ENCODE measurements around the gene ZFTA. TPM values are rescaled to one million over a fixed set of nuclear protein-coding genes. Genes with fewer than 3 reads are reported as not detected.

The ZFTA gene
- total and polyA plus RNA-seq, 5 donors from 2014 or later = 0.07 to 2.2 (median 0.10) TPM; not detected in 1

DNA sequence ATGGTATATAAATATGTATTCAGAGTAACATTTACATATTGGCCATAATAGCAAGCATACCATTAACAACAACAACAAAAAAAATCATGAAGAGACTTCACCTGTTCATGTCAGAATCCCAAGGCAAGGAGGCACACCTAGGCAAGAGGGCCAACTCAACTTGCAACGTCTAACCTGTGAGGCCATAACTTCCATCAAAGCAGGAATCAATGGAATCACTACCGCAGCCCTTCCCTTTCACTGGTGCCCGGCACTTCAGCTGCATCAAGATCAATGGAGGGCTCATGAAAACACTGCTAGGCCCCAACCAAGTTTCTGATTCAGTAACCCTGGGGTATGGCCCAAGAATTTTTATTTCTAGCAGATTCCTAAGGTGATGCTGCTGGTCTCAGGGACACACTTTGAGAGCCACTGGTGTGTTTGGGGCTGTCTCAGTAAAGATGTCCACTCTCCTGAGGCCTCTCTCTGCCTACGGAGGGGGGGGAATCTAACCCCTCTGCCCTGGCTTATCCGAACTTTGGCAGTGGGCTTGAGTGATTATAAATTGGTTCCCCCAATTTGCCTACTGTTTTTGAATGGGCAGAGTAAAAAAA, 8.0 kb downstream of the ZFTA start:
- H3K27me3 Mint-ChIP-seq = no peaks in the 10 kb centered on the region
- H3K4me3 Mint-ChIP-seq = no peak overlapping the region
- H3K36me3 ChIP-seq (ENCODE audit: control insufficient read depth, insufficient read depth, low read length) = peaks cover 7% of the 10 kb centered on the region
- peaks cover 11% of the 10 kb centered on the region for H3K36me3 Mint-ChIP-seq
- H3K4me3 ChIP-seq (ENCODE audit: low read depth, low read length) = no peak overlapping the region
- no peak for DNase-seq
- no peak overlapping the region for H3K27ac ChIP-seq (ENCODE audit: insufficient read depth, low read length, poor library complexity, severe bottlenecking)
- H3K27me3 ChIP-seq (ENCODE audit: control insufficient read depth, insufficient read depth, low read length) = no peaks in the 10 kb centered on the region
- H3K4me1 ChIP-seq (ENCODE audit: control insufficient read depth, insufficient read depth, low read length, poor library complexity, severe bottlenecking) = no peaks in the 10 kb centered on the region
- H3K9me3 ChIP-seq (ENCODE audit: control insufficient read depth in 2 of 2, low read length in 2 of 2) = no peaks in the 10 kb centered on the region
- H3K27ac Mint-ChIP-seq = no peak overlapping the region
- no peak for ATAC-seq (ENCODE audit: low read depth in 2 of 2)
- no peaks in the 10 kb centered on the region for H3K9me3 Mint-ChIP-seq
- no peaks in the 10 kb centered on the region for H3K4me1 Mint-ChIP-seq

DNA sequence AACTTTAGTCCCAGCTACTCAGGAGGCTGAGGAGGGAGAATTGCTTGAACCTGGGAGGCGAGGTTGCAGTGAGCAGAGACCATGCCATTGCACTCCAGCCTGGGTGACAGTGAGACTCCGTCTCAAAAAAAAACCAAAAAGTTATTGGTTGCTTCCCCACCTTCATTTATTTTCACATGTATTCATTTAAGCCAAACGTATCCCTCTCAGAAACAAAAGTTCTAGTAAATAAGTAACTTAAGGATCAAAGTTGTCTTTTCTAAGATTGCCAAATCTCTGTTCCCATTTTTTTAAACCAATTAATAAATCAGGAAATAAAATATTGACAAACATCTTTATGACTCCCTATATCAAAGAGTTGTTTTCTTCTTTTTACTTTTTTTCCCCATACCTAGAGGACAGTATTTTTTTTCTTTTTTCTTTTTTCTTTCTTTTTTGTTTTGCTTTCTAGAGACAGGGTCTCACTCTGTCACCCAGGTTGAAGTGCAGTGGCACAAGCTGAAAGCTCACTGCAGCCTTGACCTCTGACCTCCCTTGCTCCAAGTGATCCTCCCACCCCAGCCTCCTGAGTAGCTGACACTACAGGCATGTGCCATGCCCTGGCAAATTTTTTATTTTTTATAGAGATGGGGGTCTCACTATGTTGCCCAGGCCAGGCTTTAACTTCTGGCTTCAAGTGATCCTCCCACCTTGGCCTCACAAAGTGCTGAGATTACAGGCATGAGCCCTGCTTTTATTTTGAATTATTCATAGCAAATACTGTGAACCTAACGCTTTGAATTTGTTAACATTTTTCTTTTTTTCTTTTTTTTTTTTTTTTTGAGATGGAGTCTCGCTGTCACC, 11.4 kb downstream of the ZFTA start:
- Mint-ChIP-seq H3K4me1 (no peaks in the 10 kb centered on the region), H3K9me3 (peaks cover 0 to 1% (median 0%) of the 10 kb centered on the region in 7 donors), H3K27me3 (no peaks in the 10 kb centered on the region), H3K27ac (peak overlapping the region in 1 of 3 donors; percentile 41), H3K4me3 (no peak overlapping the region), H3K36me3 (peaks cover 23% of the 10 kb centered on the region)
- H3K9me3 ChIP-seq (ENCODE audit: control insufficient read depth in 2 of 2, low read length in 2 of 2) = no peaks in the 10 kb centered on the region
- H3K27me3 ChIP-seq (ENCODE audit: control insufficient read depth, insufficient read depth, low read length) = no peaks in the 10 kb centered on the region
- H3K4me3 ChIP-seq (ENCODE audit: low read depth, low read length) = no peak overlapping the region
- H3K27ac ChIP-seq (ENCODE audit: insufficient read depth, low read length, poor library complexity, severe bottlenecking) = no peak overlapping the region
- DNase-seq = no peak
- H3K36me3 ChIP-seq (ENCODE audit: control insufficient read depth, insufficient read depth, low read length) = peaks cover 8% of the 10 kb centered on the region
- H3K4me1 ChIP-seq (ENCODE audit: control insufficient read depth, insufficient read depth, low read length, poor library complexity, severe bottlenecking) = no peaks in the 10 kb centered on the region
- ATAC-seq (ENCODE audit: low read depth in 2 of 2) = no peak

DNA sequence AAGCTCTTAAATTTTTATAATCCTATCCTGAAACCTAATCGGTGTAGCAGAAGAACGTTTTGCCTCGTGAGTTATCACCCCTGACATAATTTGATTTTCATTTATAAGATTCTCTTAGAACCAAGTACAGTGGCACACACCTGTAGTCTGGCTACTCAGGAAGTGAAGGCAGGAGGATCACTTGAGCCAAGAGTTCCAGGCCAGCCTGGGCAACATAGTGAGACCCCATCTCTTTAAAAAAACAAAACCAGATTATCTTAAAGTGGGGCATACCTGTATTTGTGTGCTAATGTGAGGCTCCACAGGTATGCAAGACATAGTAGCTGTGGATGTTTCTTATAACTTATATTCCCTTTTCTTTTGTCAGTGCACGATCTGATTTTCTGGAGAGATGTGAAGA, 19.0 kb downstream of the ZFTA start:
- H3K4me3 Mint-ChIP-seq = no peak overlapping the region

DNA sequence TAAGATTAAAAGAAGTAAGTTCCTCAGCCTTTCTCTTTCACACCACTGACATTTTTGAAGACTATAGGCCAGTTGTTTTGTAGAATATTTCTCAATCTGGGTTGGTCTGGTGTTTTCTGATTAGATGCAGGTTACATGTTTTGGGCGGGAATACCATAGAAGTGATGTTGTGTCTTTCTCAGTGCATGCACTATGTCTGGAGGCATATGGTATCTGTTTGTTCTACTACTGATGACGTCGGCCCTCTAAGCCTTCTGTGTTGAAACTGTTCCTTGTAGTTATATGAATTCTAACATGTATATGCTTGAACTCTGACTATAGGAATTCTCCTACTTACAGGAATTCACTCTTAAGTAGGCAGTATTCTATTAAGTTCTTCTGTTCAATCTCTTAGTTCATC, 21.6 kb downstream of the ZFTA start:
- H3K27me3 Mint-ChIP-seq = no peaks in the 10 kb centered on the region
- H3K27ac Mint-ChIP-seq = no peak overlapping the region
- H3K27me3 ChIP-seq (ENCODE audit: control insufficient read depth, insufficient read depth, low read length) = no peaks in the 10 kb centered on the region
- no peaks in the 10 kb centered on the region for H3K9me3 ChIP-seq (ENCODE audit: control insufficient read depth in 2 of 2, low read length in 2 of 2)
- H3K36me3 ChIP-seq (ENCODE audit: control insufficient read depth, insufficient read depth, low read length) = peaks cover 14% of the 10 kb centered on the region
- ATAC-seq (ENCODE audit: low read depth in 2 of 2) = no peak
- no peaks in the 10 kb centered on the region for H3K4me1 ChIP-seq (ENCODE audit: control insufficient read depth, insufficient read depth, low read length, poor library complexity, severe bottlenecking)
- no peak overlapping the region for H3K4me3 ChIP-seq (ENCODE audit: low read depth, low read length)
- H3K9me3 Mint-ChIP-seq = no peaks in the 10 kb centered on the region
- H3K27ac ChIP-seq (ENCODE audit: insufficient read depth, low read length, poor library complexity, severe bottlenecking) = no peak overlapping the region
- H3K4me1 Mint-ChIP-seq = peaks cover 0 to 12% (median 6%) of the 10 kb centered on the region in 4 donors
- H3K36me3 Mint-ChIP-seq = peaks cover 16% of the 10 kb centered on the region
- DNase-seq = no peak
- no peak overlapping the region for H3K4me3 Mint-ChIP-seq

More for the DNA sequence above, 19.0 kb downstream of the ZFTA start:
- Mint-ChIP-seq H3K9me3 (peaks cover 0 to 1% (median 0%) of the 10 kb centered on the region in 7 donors), H3K4me1 (peaks cover 0 to 12% (median 4%) of the 10 kb centered on the region in 4 donors), H3K27ac (no peak overlapping the region), H3K27me3 (no peaks in the 10 kb centered on the region), H3K36me3 (peaks cover 27% of the 10 kb centered on the region)
- Histone ChIP-seq H3K4me1 (ENCODE audit: control insufficient read depth, insufficient read depth, low read length, poor library complexity, severe bottlenecking) (no peaks in the 10 kb centered on the region), H3K36me3 (ENCODE audit: control insufficient read depth, insufficient read depth, low read length) (peaks cover 16% of the 10 kb centered on the region), H3K9me3 (ENCODE audit: control insufficient read depth in 2 of 2, low read length in 2 of 2) (no peaks in the 10 kb centered on the region), H3K27me3 (ENCODE audit: control insufficient read depth, insufficient read depth, low read length) (no peaks in the 10 kb centered on the region), H3K27ac (ENCODE audit: insufficient read depth, low read length, poor library complexity, severe bottlenecking) (no peak overlapping the region), H3K4me3 (ENCODE audit: low read depth, low read length) (no peak overlapping the region)
- no peak for ATAC-seq (ENCODE audit: low read depth in 2 of 2)
- no peak for DNase-seq

DNA sequence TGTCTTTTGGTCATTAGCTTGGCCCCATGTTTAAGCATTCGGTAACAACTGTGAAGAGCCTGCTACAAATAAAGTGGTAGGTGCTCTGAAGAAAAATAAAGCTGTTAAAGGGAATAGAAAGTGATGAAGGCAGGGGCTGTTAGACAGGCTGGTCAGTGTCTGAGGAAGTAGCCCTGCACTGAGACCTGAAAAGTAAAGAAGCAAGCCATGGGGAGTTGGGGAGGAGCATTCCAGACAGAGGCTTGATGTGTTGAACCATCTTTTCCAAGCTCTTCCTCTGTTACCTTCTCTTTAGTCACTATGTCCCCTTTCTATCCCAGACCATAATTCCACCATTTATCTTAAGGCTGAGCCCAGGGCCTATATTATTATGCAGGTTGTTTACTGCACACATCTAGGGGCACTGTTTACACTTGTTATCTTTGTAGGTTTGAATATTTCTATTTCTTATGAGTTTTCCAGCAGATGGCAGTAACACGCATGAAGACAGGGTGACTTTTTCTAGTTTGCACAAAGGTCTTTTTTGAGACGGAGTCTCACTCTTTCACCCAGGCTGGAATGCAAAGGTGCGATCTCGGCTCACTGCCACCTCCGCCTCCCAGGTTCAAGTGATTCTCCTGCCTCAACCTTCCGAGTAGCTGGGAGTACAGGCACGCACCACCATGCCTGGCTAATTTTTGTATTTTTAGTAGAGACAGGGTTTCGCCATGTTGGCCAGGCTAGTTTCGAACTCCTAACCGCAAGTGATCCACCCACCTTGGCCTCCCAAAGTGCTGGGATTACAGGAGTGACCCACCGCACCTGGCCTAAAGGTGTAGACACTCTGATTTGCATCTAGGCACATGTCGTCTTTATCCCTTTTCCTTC, 23.0 kb downstream of the ZFTA start:
- no peaks in the 10 kb centered on the region for H3K9me3 ChIP-seq (ENCODE audit: control insufficient read depth in 2 of 2, low read length in 2 of 2)
- H3K27ac ChIP-seq (ENCODE audit: insufficient read depth, low read length, poor library complexity, severe bottlenecking) = no peak overlapping the region
- Mint-ChIP-seq H3K27me3 (no peaks in the 10 kb centered on the region), H3K4me1 (peaks cover 0 to 8% (median 5%) of the 10 kb centered on the region in 4 donors), H3K9me3 (no peaks in the 10 kb centered on the region), H3K27ac (peak overlapping the region in 1 of 3 donors; percentile 50), H3K36me3 (peaks cover 9% of the 10 kb centered on the region), H3K4me3 (no peak overlapping the region)
- no peaks in the 10 kb centered on the region for H3K4me1 ChIP-seq (ENCODE audit: control insufficient read depth, insufficient read depth, low read length, poor library complexity, severe bottlenecking)
- H3K36me3 ChIP-seq (ENCODE audit: control insufficient read depth, insufficient read depth, low read length) = peaks cover 4% of the 10 kb centered on the region
- DNase-seq = peak in 1 of 3 donors; percentile 13
- no peak for ATAC-seq (ENCODE audit: low read depth in 2 of 2)
- no peaks in the 10 kb centered on the region for H3K27me3 ChIP-seq (ENCODE audit: control insufficient read depth, insufficient read depth, low read length)
- no peak overlapping the region for H3K4me3 ChIP-seq (ENCODE audit: low read depth, low read length)

DNA sequence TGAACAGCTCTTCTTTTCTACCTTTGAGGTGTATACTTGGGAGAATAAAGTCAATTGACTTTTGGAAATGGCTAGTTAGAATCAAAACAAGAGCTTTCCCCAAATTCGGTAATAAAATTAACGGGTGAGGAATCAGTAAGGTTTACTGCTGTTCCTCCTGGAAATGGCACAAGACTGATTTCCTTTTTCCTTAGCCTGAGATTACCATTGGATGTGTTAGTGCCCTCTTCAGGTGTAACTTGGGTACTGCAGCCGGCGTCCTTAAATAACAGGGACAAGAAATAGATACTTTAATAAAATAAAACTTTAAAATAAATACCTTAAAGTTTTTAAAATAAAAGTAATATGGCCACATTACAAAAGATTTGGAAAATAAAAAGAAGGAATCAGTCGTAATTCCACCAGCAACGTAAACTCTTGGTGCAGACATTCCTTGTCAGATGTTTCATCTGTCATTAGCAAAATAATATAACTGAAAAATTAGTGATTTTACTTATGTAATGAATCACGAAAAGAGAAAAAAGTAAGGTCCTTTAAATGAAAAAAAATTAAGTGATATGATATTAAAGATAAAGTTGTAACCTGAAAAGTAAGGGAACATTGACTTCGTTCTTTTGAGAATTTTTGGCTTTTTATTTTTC, 29.7 kb downstream of the ZFTA start:
- Mint-ChIP-seq H3K36me3 (no peaks in the 10 kb centered on the region), H3K27ac (peak overlapping the region in 1 of 3 donors; percentile 56)

DNA sequence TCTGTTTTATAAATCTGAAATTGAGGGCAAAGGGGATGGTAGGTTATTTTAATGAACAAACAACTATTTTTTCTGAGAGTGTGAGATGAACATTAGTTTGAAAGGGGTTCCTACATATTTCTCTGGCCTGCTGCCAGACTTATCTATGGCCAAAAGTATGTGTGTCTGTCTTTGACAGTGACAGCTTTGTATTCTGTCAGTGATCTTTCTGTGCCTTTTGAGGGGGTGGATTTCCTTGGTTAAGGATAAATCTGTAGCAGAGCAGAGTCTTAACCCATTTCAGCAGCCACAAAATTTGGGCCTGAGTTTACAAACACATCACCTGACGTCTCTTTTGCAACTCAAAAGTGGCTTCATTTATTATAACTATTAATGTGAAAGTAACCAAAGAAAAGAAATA, 30.9 kb downstream of the ZFTA start:
- H3K4me1 Mint-ChIP-seq = peaks cover 2 to 9% (median 5%) of the 10 kb centered on the region in 4 donors
- H3K36me3 ChIP-seq (ENCODE audit: control insufficient read depth, insufficient read depth, low read length) = no peaks in the 10 kb centered on the region
- H3K36me3 Mint-ChIP-seq = no peaks in the 10 kb centered on the region
- no peaks in the 10 kb centered on the region for H3K9me3 Mint-ChIP-seq
- no peaks in the 10 kb centered on the region for H3K9me3 ChIP-seq (ENCODE audit: control insufficient read depth in 2 of 2, low read length in 2 of 2)
- no peaks in the 10 kb centered on the region for H3K27me3 Mint-ChIP-seq
- H3K4me3 ChIP-seq (ENCODE audit: low read depth, low read length) = no peak overlapping the region
- DNase-seq = no peak
- H3K4me1 ChIP-seq (ENCODE audit: control insufficient read depth, insufficient read depth, low read length, poor library complexity, severe bottlenecking) = no peaks in the 10 kb centered on the region
- ATAC-seq (ENCODE audit: low read depth in 2 of 2) = no peak
- H3K27me3 ChIP-seq (ENCODE audit: control insufficient read depth, insufficient read depth, low read length) = no peaks in the 10 kb centered on the region
- H3K27ac Mint-ChIP-seq = peak overlapping the region in 2 of 3 donors; percentile 43 to 62
- H3K4me3 Mint-ChIP-seq = no peak overlapping the region
- no peak overlapping the region for H3K27ac ChIP-seq (ENCODE audit: insufficient read depth, low read length, poor library complexity, severe bottlenecking)

More for the DNA sequence above, 29.7 kb downstream of the ZFTA start:
- H3K36me3 ChIP-seq (ENCODE audit: control insufficient read depth, insufficient read depth, low read length) = no peaks in the 10 kb centered on the region
- H3K4me1 ChIP-seq (ENCODE audit: control insufficient read depth, insufficient read depth, low read length, poor library complexity, severe bottlenecking) = no peaks in the 10 kb centered on the region
- DNase-seq (peak; percentile 49 to 77 (median 52)), ATAC-seq (ENCODE audit: low read depth in 2 of 2) (no peak)
- Mint-ChIP-seq H3K9me3 (no peaks in the 10 kb centered on the region), H3K27me3 (no peaks in the 10 kb centered on the region), H3K4me3 (no peak overlapping the region), H3K4me1 (peaks cover 2 to 9% (median 5%) of the 10 kb centered on the region in 4 donors)
- H3K4me3 ChIP-seq (ENCODE audit: low read depth, low read length) = no peak overlapping the region
- H3K27me3 ChIP-seq (ENCODE audit: control insufficient read depth, insufficient read depth, low read length) = no peaks in the 10 kb centered on the region
- no peaks in the 10 kb centered on the region for H3K9me3 ChIP-seq (ENCODE audit: control insufficient read depth in 2 of 2, low read length in 2 of 2)
- H3K27ac ChIP-seq (ENCODE audit: insufficient read depth, low read length, poor library complexity, severe bottlenecking) = no peak overlapping the region

Data from CD4-positive, CD25-positive, alpha-beta regulatory T cell (primary cell).